ENCODE results near the gene NCL. TPM values are rescaled to one million over a fixed set of nuclear protein-coding genes. Genes with fewer than 3 reads are reported as not detected.
"Not testable (repeated sequence)": the region's sequence is repeated elsewhere in the genome, so short reads cannot be mapped to it uniquely, and the experiment has no call there.

The NCL gene
- polyA plus RNA-seq, 1 of the 3 experiments (the other 2 are of a cell fraction), result 256 TPM

DNA sequence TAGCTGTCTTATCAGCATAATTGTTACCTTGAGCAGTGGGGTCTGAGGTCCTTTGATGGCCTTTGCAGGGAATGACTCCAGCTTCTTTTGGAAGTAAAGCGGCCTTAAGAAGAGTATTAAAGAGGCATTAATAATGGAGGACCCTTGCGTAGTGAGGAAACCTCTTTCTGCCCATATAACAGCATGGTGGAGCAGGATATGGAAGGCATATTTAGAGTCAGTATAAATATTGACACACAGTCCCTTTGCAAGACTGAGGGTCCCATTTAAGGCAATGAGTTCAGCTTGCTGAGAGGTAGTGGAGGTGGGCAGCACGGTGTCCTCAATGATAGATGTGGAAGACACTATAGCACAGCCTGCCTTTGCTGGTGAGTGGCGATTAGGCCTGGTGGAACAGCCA is 32.7 kb downstream of the NCL start (continued):
- TF ChIP-seq, protein P1, sequence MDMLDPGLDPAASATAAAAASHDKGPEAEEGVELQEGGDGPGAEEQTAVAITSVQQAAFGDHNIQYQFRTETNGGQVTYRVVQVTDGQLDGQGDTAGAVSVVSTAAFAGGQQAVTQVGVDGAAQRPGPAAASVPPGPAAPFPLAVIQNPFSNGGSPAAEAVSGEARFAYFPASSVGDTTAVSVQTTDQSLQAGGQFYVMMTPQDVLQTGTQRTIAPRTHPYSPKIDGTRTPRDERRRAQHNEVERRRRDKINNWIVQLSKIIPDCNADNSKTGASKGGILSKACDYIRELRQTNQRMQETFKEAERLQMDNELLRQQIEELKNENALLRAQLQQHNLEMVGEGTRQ (IDR thresholded peaks at IDR 0.05; ENCODE audit: borderline replicate concordance, low read depth, low read length), result no peak
- no peak for TF ChIP-seq FOSL2 (IDR thresholded peaks at IDR 0.05; ENCODE audit: borderline replicate concordance, low read depth)
- TF ChIP-seq, protein P2, sequence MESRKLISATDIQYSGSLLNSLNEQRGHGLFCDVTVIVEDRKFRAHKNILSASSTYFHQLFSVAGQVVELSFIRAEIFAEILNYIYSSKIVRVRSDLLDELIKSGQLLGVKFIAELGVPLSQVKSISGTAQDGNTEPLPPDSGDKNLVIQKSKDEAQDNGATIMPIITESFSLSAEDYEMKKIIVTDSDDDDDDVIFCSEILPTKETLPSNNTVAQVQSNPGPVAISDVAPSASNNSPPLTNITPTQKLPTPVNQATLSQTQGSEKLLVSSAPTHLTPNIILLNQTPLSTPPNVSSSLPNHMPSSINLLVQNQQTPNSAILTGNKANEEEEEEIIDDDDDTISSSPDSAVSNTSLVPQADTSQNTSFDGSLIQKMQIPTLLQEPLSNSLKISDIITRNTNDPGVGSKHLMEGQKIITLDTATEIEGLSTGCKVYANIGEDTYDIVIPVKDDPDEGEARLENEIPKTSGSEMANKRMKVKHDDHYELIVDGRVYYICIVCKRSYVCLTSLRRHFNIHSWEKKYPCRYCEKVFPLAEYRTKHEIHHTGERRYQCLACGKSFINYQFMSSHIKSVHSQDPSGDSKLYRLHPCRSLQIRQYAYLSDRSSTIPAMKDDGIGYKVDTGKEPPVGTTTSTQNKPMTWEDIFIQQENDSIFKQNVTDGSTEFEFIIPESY (IDR thresholded peaks at IDR 0.05; ENCODE audit: borderline replicate concordance, low read depth), result no peak
- no peak for TF ChIP-seq NRF1 (IDR thresholded peaks at IDR 0.05; ENCODE audit: low read depth, low read length)

DNA sequence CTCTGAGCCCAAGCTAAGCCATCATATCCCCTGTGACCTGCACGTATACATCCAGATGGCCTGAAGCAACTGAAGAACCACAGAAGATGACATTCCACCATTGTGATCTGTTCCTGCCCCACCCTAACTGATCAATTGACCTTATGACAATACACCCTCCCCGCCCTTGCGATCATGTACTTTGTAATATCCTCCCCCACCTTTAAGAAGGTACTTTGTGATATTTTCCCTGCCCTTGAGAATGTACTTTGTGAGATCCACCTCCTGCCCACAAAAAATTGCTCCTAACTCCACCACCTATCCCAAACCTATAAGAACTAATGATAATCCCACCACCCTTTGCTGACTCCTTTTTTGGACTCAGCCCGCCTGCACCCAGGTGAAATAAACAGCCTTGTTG is 33.8 kb downstream of the NCL start:
- H4K20me1 ChIP-seq (ENCODE audit: insufficient read depth); H3K4me2 ChIP-seq; DNase-seq; H3K27ac ChIP-seq (ENCODE audit: low read depth in 2 of 2, low read length in 1 of 2); POLR2A ChIA-PET; H3K9me3 ChIP-seq; H2AFZ ChIP-seq (ENCODE audit: low read depth); H3K9me2 ChIP-seq; H3K36me3 ChIP-seq (replicated peaks in 1 of 2; ENCODE audit: control insufficient read depth in 1 of 2, insufficient read depth in 2 of 2, low read length in 1 of 2); H3K4me3 ChIP-seq (ENCODE audit: low read depth in 2 of 2, low read length in 1 of 2); H3K79me2 ChIP-seq (ENCODE audit: insufficient read depth); H3K4me1 ChIP-seq (ENCODE audit: control insufficient read depth in 1 of 2, insufficient read depth in 2 of 2, low read depth in 1 of 2, low read length in 1 of 2); H3K27me3 ChIP-seq (ENCODE audit: insufficient read depth); H3K9ac ChIP-seq; H3F3A ChIP-seq (replicated peaks; ENCODE audit: insufficient read depth): not testable (repeated sequence)
- 73% methylated on average over 4 of the region's 4 CpGs for WGBS (ENCODE audit: low lambda C conversion rate)
- CTCF ChIA-PET, result interaction anchor here (2.4 to 3.5 kb wide), 3 partner anchors 19 to 203 kb away, joined by 11 to 16 read pairs (median 14); no protein-coding TSS in a partner anchor

DNA sequence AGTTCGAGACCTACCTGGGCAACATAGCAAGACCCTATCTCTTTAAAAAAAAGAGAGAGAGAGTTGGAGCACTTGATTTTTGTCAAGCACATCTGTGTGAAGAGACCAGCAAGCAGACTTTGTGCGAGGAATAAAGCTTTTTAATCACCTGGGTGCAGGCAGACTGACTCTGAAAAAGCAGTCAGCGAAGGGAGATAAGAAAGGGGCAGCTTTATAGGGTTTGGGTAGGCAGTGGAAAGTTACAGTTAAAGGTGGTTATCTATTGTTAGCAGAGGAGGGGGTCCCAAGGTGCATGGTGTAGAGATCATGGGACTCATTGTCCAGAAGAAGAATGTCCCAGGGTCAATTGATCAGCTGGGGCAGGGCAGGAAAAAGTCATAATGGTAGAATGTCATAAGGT is 34.4 kb downstream of the NCL start:
- Histone ChIP-seq H3K27me3 (ENCODE audit: insufficient read depth) (no peaks in the 10 kb centered on the region), H3F3A (replicated peaks; ENCODE audit: insufficient read depth) (no peaks in the 10 kb centered on the region), H3K9me3 (no peaks in the 10 kb centered on the region), H3K9ac (no peak overlapping the region), H3K36me3 (replicated peaks in 1 of 2; ENCODE audit: control insufficient read depth in 1 of 2, insufficient read depth in 2 of 2, low read length in 1 of 2) (no peaks in the 10 kb centered on the region), H2AFZ (ENCODE audit: low read depth) (no peak overlapping the region), H3K79me2 (ENCODE audit: insufficient read depth) (no peaks in the 10 kb centered on the region), H3K4me2 (no peak overlapping the region), H3K27ac (ENCODE audit: low read depth in 2 of 2, low read length in 1 of 2) (no peak overlapping the region), H3K4me3 (ENCODE audit: low read depth in 2 of 2, low read length in 1 of 2) (no peak overlapping the region), H3K4me1 (ENCODE audit: control insufficient read depth in 1 of 2, insufficient read depth in 2 of 2, low read depth in 1 of 2, low read length in 1 of 2) (no peaks in the 10 kb centered on the region), H3K9me2 (no peaks in the 10 kb centered on the region), H4K20me1 (ENCODE audit: insufficient read depth) (no peaks in the 10 kb centered on the region)
- no peak for DNase-seq
- TF ChIP-seq EZH2phosphoT487 (IDR thresholded peaks at IDR 0.05; ENCODE audit: borderline replicate concordance, low read depth) (no peak), POLR2AphosphoS5 (IDR thresholded peaks at IDR 0.05; ENCODE audit: low read depth, low read length) (no peak), NRF1 (IDR thresholded peaks at IDR 0.05; ENCODE audit: low read depth, low read length) (no peak), EP300 (IDR thresholded peaks at IDR 0.05; ENCODE audit: borderline replicate concordance in 1 of 2, low read depth in 1 of 2, low read length in 1 of 2) (no peak), RAD21 (IDR thresholded peaks at IDR 0.05; ENCODE audit: low read length) (no peak), FOXJ3 (CRISPR knock-in tag; IDR thresholded peaks at IDR 0.05) (no peak), TEAD4 (IDR thresholded peaks at IDR 0.05; ENCODE audit: borderline replicate concordance, insufficient read depth) (no peak), ELF1 (IDR thresholded peaks at IDR 0.05) (no peak)
- TF ChIP-seq, protein P3, sequence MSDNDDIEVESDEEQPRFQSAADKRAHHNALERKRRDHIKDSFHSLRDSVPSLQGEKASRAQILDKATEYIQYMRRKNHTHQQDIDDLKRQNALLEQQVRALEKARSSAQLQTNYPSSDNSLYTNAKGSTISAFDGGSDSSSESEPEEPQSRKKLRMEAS (IDR thresholded peaks at IDR 0.05; ENCODE audit: low read depth), result no peak
- CTCF ChIA-PET, result interaction anchor here (0.7 to 3.5 kb wide), 5 partner anchors 12 to 202 kb away, joined by 3 to 16 read pairs (median 11); no protein-coding TSS in a partner anchor
- POLR2A ChIA-PET, result no interaction called here
- WGBS (ENCODE audit: low lambda C conversion rate), result 52% methylated on average over 3 of the region's 3 CpGs
